Gastrocnemius medialis (tissue), 4 donors: ENCODE data around the gene CFAP65. TPM values are rescaled to one million over a fixed set of nuclear protein-coding genes. Genes with fewer than 3 reads are reported as not detected.

ENCODE experiments used
- ATAC-seq, 2 donors: fragments of 150-250 bp; one replicate each; pipeline ENCODE4 v1.9.1; 2016
- DNase-seq, 2 donors: peaks; one replicate each; pipeline ENCODE4 v3.0.0-alpha.2; 2019
- H3K27ac ChIP-seq, 4 donors: fragments of 200-600 bp; sonication (generic); 1 replicate in 1 of 4; 2 replicates in 3 of 4; pipeline ENCODE4 v1.5.1; 2016 to 2018; ENCODE audit warnings: mild to moderate bottlenecking in 2 of 4, moderate library complexity in 1 of 4
- H3K27me3 ChIP-seq, 3 donors: fragments of 200-600 bp; sonication (generic) in 2 of 3; 1 replicate in 1 of 3; 2 replicates in 2 of 3; pipeline versions ENCODE4 v1.5.1 to v1.6.0; 2016 to 2019; ENCODE audit warnings: mild to moderate bottlenecking in 1 of 3, moderate library complexity in 1 of 3
- H3K36me3 ChIP-seq, 2 donors: fragments of 200-600 bp; sonication (generic) in 1 of 2; one replicate each; pipeline ENCODE4 v1.5.1; 2017 to 2018
- H3K4me1 ChIP-seq, 2 donors: fragments of 200-600 bp; sonication (generic) in 1 of 2; one replicate each; pipeline ENCODE4 v1.5.1; 2016 to 2017; ENCODE audit warnings: mild to moderate bottlenecking in 2 of 2
- H3K4me3 ChIP-seq, 4 donors: fragments of 200-600 bp; sonication (generic) in 3 of 4; 1 replicate in 1 of 4; 2 replicates in 3 of 4; pipeline ENCODE4 v1.5.1; 2016 to 2019; ENCODE audit warnings: mild to moderate bottlenecking in 2 of 4
- H3K9me3 ChIP-seq, 3 donors: fragments of 200-600 bp; sonication (generic) in 2 of 3; 1 replicate in 1 of 3; 2 replicates in 2 of 3; pipeline ENCODE4 v1.5.1; 2016 to 2019
- CTCF ChIP-seq, 5 experiments: fragments of 450-650 bp in 3 of 5; fragments of 200-600 bp in 2 of 5; sonication (generic) in 2 of 5; IDR thresholded peaks in 4 of 5; conservative IDR thresholded peaks in 1 of 5; 1 replicate in 4 of 5; 2 replicates in 1 of 5; pipeline ENCODE4 v1.5.1; 2016 to 2019; ENCODE audit warnings: antibody characterized with exemption in 5 of 5, mild to moderate bottlenecking in 3 of 5, moderate library complexity in 3 of 5
- POLR2A ChIP-seq, 2 donors: fragments of 450-650 bp; IDR thresholded peaks; one replicate each; pipeline ENCODE4 v1.6.1; 2017; ENCODE audit warnings: antibody characterized with exemption in 2 of 2, mild to moderate bottlenecking in 2 of 2, moderate library complexity in 2 of 2
- in situ Hi-C, 4 donors: fragments of 200-750 bp; cut with MboI; loops; one replicate each; pipeline versions ENCODE4 v1.15.0 to v1.8.0; 2017; ENCODE audit warnings: low sequenced_read_pairs in 4 of 4
- intact Hi-C: fragments of 100-400 bp; cut with DNase I; formaldehyde crosslinking; loops from one replicate; pipeline ENCODE4 v1.15.1; 2023; ENCODE audit warnings: low total_unique reads
- total RNA-seq, 4 donors: library from RNA; depleted of rRNA; stranded (reverse); fragments of >200 nt; gene quantifications; one replicate each; pipeline versions ENCODE4 v1.1.0 to v1.2.3, GENCODE V29; 2016

Gene CFAP65
- total RNA-seq, 4 donors from 2014 or later, result 0.09 TPM; not detected in 3

- Histone ChIP-seq H3K4me3 (no peak overlapping the region), H3K36me3 (no peaks in the 10 kb centered on the region), H3K9me3 (no peaks in the 10 kb centered on the region), H3K27ac (no peak overlapping the region), H3K4me1 (peaks cover 0 to 3% of the 10 kb centered on the region in 2 donors), H3K27me3 (peaks cover 50 to 60% (median 50%) of the 10 kb centered on the region in 3 donors)
- TF ChIP-seq POLR2A (IDR thresholded peaks at IDR 0.05), result no peak
- TF ChIP-seq CTCF (IDR thresholded peaks at IDR 0.05 in 4 of 5, conservative IDR thresholded peaks at IDR 0.05 in 1 of 5), result no peak
- intact Hi-C loops, result no loop called here
- DNase-seq (no peak), ATAC-seq (no peak)
- in situ Hi-C loops, result no loop called here
Observed at GRCh38 chr2:218958276-218958675, 83.0 kb downstream of the CFAP65 start.

- Histone ChIP-seq H3K9me3 (no peaks in the 10 kb centered on the region), H3K4me1 (peaks cover 0 to 3% of the 10 kb centered on the region in 2 donors), H3K27me3 (peaks cover 44 to 54% (median 44%) of the 10 kb centered on the region in 3 donors), H3K36me3 (no peaks in the 10 kb centered on the region), H3K27ac (no peak overlapping the region), H3K4me3 (no peak overlapping the region)
- TF ChIP-seq POLR2A (IDR thresholded peaks at IDR 0.05) (no peak), CTCF (IDR thresholded peaks at IDR 0.05 in 4 of 5, conservative IDR thresholded peaks at IDR 0.05 in 1 of 5) (no peak)
- in situ Hi-C loops, result no loop called here
- DNase-seq (no peak), ATAC-seq (no peak)
- intact Hi-C loops, result no loop called here
Observed at GRCh38 chr2:218957671-218958070, 83.6 kb downstream of the CFAP65 start.

- peaks cover 28 to 38% (median 29%) of the 10 kb centered on the region in 3 donors for H3K27me3 ChIP-seq
- intact Hi-C loops, result no loop called here
- no peak overlapping the region for H3K27ac ChIP-seq
- H3K4me1 ChIP-seq, result peaks cover 0 to 3% of the 10 kb centered on the region in 2 donors
- ATAC-seq (no peak), DNase-seq (no peak)
- H3K4me3 ChIP-seq, result no peak overlapping the region
- no peak for TF ChIP-seq POLR2A (IDR thresholded peaks at IDR 0.05)
- no peak for TF ChIP-seq CTCF (IDR thresholded peaks at IDR 0.05 in 4 of 5, conservative IDR thresholded peaks at IDR 0.05 in 1 of 5)
- no peaks in the 10 kb centered on the region for H3K36me3 ChIP-seq
- H3K9me3 ChIP-seq, result no peaks in the 10 kb centered on the region
- in situ Hi-C loops, result no loop called here
Observed at GRCh38 chr2:218956039-218956438, 85.3 kb downstream of the CFAP65 start.

- Histone ChIP-seq H3K36me3 (no peaks in the 10 kb centered on the region), H3K4me3 (no peak overlapping the region), H3K27me3 (peaks cover 18 to 26% (median 20%) of the 10 kb centered on the region in 3 donors), H3K27ac (no peak overlapping the region), H3K9me3 (no peaks in the 10 kb centered on the region), H3K4me1 (peaks cover 0 to 1% of the 10 kb centered on the region in 2 donors)
- ATAC-seq (no peak), DNase-seq (no peak)
- no peak for TF ChIP-seq CTCF (IDR thresholded peaks at IDR 0.05 in 4 of 5, conservative IDR thresholded peaks at IDR 0.05 in 1 of 5)
- no peak for TF ChIP-seq POLR2A (IDR thresholded peaks at IDR 0.05)
- in situ Hi-C loops (no loop called here), intact Hi-C loops (no loop called here)
Observed at GRCh38 chr2:218954541-218955300, 86.6 kb downstream of the CFAP65 start.
